Stimulated activated CD8-positive, alpha-beta memory T cell treated with anti-CD3 and anti-CD28 coated beads, Interleukin-15, amount 100 ng/mL, for 24 hours (primary cell): ENCODE data around the gene LCLAT1.

Experiments used
- DNase-seq: peaks from one replicate; pipeline ENCODE4 v3.0.0-alpha.2; 2020; ENCODE audit warnings: low read depth

Gene LCLAT1

GRCh38 chr2:30645081-30645744, 198.2 kb downstream of the LCLAT1 start:
- DNase-seq: no peak

DNA sequence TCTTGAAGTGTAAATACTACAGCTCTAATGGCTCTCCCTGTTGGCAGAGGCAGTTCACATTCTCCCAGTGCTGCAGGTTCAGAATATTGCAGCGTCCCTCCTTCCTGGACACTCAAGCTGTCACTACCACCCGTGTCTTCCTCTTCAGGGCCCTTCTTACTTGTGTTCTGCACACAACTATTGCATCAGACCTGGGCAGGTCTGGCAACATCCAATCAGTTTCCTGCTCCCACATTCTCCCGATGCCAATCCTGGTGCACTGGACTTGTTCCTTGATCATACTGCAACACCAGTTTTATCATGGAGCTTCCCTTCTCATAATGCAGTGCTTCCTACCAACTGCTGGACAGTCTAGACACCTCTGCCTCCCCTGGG, 198.7 kb downstream of the LCLAT1 start:
- no peak for DNase-seq

GRCh38 chr2:30647752-30648457, 200.9 kb downstream of the LCLAT1 start:
- DNase-seq: no peak

DNA sequence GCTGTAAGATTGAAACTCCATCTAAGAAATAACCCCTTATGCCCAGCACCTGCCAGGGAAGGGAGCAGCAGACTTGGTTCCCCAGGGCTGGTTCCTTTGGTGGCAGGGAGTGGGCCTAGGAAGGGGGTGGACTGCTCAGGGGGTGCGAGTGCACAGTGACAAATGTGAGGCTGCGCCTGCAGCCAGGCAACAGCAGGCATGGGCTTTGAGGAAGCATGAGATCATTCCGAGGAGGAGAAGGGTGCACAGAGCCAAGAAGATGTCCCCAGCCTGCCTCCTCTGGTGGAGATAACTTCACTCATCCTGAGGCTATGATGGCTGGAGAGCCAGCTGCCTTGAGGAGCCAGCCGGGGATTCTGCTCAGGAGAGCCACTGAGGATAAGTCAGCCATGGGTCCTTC, 202.2 kb downstream of the LCLAT1 start:
- no peak for DNase-seq

DNA sequence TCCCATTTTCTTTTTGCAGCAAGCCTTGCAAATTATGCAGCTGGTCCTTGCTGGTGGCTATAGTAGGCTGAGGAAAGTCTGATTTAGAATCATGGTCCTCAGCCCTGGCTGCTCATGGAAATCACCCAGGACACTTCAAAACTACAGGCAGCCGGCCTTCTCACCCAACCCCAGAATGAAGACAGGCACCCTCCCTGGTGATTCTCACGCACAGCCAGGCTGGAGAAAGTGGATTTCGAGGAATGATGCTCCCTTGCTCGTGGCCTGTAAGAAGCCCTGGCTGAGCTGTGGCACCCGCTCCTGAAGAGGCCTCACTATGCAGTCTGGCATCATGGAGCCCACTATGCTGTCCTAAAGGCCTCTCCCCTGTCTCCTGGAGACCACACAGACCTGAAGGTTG, 202.8 kb downstream of the LCLAT1 start:
- no peak for DNase-seq

DNA sequence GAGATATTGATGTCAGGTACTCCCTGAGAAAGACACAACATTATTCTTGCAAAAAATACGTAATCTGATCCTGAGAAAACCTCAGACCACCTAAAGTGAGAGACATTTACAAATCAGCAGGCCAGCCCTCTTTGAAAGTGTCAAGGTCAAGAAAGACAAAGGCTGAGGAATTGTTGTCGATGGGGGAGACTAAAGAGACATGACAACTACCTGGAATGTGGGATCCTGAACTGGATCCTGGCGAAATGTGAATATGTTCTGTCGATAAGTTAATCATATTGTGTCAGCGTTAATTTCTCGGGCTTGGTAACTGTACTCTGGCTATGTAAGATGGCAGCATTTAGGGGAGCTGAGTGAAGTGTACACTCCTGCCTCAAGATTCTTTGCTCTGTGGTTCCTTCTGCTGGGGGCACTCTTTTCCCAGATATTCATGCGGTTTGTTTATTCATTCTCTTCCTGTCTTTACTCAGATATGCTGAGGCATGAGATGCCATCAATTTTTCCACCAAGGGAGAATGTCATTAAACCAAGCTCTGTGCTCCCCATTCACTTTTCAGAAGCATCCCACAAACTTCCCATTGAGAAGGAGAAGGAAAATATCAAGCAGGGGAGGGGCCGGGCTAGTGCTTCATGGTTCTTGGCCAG, 205.3 kb downstream of the LCLAT1 start:
- no peak for DNase-seq

DNA sequence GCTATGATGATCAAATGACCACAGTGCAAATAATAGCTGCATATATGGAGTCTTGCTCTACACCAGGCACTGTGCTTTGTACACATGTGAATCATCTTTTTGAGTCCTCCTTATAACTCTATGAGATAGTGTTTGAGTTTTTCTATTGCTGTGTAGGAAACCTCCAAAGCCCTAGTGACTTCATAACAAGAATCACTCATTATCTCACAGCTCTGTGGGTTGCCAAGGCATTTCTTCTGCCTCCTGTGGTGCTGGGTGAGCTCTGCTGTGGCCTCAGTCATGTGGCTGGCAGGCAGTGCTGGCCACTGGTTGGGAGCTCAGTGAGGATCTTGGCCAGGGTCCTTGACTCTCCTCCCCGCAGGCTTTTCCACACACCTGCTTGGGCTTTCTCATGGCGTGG, 206.8 kb downstream of the LCLAT1 start:
- no peak for DNase-seq

DNA sequence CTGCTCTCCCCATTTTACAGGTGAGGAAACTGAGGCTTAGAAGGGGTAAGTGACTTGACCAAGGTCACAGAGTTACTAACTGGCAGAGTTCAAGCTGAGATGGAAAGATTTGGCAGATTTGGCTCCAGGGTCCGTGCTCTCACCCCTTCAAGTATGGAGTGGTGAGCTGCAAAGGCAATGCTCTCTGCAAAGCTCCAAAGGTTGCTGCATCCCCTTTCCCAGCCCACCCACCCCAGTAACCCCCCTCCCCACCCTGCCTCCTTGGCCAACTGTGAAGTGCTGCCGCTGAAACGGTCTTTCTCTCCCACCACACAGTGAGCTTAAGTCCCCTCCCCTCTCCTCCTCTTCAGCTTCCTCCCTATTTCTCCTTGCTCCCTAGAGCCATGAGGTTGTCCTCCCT, 207.4 kb downstream of the LCLAT1 start:
- DNase-seq: no peak

GRCh38 chr2:30655211-30655610, 208.2 kb downstream of the LCLAT1 start:
- DNase-seq: no peak

- DNase-seq: no peak
Observed at GRCh38 chr2:30655660-30656059, 208.6 kb downstream of the LCLAT1 start.

- no peak for DNase-seq
Observed at GRCh38 chr2:30656079-30656478, 209.0 kb downstream of the LCLAT1 start.

DNA sequence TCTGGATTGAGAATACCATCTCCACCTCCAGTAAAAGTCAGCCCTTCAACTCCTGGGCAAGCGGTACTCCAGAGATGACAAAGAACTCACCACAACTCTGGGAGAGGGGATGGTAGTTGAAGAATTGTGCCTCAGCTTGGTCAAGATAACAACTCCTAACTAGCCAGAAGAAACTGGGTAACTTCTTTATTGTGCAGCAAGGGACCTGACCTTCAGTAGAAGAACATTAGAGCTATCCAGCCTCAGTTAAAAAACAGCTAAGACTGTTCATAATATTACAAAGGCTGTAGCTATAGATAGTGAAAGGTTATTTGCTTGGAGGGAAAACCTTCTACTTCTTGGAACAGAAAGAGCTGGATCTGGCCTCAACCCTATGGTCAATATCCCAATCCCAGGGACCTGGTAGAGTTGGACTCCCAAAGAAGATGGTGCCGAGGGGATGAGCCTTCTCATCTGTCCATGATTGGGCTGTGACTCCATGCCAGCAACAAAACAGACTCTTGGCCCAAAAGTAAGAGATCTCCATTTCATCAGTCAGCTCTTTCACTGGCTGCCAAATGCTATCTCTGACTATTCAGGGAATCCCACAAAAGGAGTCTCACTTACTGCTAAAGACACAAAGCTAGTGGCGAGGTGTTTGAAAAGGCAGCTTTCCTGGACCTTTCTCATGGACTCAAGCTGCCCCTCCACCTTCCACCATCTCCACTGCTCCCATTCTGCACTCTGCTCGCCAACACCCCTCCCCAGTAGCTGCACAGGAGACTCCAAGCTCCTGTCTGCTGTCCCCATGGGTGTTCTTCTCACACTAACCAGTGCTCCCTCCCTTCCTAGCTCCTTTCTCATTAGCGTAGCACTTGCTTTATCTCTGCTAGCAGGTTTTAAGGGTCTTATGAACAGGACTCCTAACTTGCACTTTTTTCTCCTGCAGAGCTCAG, 214.4 kb downstream of the LCLAT1 start:
- no peak for DNase-seq

GRCh38 chr2:30662268-30663131, 215.5 kb downstream of the LCLAT1 start:
- DNase-seq: no peak

GRCh38 chr2:30663321-30663720, 216.3 kb downstream of the LCLAT1 start:
- no peak for DNase-seq

DNA sequence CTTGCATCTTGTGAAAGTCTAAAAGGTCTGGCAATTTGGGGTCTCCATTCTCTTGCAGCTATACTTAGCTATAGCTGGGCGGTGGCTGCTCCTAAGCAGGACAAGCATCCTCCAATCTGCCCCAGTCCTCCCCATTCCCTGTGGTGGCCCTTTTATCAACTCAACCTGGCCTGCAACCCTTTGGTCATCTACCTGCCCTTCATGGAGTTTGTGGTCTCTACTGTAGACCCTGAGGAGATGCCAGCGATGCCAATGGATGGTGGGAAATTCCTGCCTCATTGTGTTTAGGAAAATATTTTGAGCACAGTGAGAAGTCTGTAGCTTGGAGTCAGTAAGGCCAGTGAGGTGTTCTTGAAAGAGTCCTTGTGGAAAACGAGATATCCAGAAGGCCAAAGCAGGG, 216.8 kb downstream of the LCLAT1 start:
- DNase-seq: no peak

- no peak for DNase-seq
Observed at GRCh38 chr2:30664761-30665358, 217.8 kb downstream of the LCLAT1 start.

DNA sequence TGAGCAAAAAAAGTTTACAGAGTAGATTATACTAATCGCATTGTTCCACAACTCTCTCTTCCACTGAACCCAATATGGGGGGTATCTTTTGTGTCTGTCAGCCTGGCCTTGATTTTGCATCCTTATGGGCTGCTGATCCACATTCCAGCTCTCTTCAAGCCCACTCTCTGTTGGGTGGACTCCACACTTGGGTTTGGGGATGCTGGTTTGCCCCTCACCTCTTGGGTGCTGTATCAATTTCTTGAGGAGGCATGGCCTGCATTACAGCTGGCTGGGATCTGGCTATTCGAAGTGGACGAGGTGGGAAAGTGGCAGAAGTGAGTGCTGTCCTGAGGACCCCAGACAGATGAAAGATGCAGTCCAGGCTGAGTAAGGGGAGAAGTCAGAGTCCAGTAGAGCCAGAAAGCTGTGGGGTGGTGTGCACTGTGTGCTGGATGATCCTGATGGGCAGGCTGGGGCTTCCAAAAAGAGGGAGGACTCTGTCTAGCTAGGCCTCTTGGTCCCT, 218.8 kb downstream of the LCLAT1 start:
- DNase-seq: no peak

DNA sequence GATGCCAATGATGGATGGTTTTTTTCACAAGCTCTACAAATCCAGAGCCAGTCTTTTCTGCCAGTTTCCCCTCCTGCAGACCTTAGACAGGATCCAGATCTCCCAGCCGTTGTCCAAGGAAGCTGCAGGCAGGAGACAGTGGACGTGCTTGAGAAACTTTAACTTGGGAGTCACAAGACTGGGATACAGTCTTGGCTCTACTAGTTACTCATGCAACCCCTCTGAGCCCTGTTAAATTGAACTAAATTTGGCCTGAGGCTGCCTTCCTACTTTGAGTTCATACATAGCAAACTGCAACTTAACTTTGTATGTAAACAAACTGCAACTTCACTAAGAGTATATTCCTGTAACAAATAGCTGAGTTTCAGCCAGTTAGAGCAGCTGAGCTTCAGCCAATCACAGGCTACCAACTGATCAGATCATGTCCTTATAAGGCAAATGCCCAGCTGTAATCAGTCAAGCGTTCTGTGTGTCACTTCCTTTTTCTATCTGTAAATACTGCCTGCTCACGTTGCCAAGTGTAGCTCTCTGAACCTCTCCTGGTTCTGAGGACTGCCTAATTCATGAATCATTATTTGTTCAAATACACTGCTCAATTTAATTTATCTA, 219.3 kb downstream of the LCLAT1 start:
- no peak for DNase-seq

DNA sequence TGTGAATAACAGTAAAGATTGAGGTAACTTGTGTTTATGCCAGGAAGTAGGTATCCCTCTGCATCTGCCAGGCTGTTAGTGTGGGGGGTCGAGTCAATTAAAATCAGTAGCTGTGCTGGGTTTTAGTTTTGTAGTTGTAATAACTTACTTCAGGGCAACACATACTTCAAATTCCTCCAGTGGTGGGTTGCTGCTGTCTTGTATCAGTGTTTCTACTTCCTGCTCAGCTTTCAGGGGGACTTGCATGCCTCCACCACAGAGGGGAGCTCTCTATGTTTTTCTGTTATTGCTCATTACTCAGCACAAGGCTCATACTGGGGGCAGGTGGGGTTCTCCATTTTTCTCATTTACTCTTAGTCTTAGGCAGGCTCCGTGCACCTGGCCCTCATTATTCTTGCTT, 223.4 kb downstream of the LCLAT1 start:
- no peak for DNase-seq

GRCh38 chr2:30673127-30673526, 226.1 kb downstream of the LCLAT1 start:
- DNase-seq: no peak
